ENCODE results near the gene TRPM4.
"Not testable (repeated sequence)": the region's sequence is repeated elsewhere in the genome, so short reads cannot be mapped to it uniquely, and the experiment has no call there.

Gene TRPM4

GRCh38 chr19:49201042-49201441, 43.5 kb downstream of the TRPM4 start:
- peaks cover 72% of the 10 kb centered on the region for H3K4me1 ChIP-seq
- H3K36me3 ChIP-seq = peaks cover 14% of the 10 kb centered on the region
- H3K4me2 ChIP-seq = no peak overlapping the region
- no peaks in the 10 kb centered on the region for H4K20me1 ChIP-seq
- no peak overlapping the region for H3K27ac ChIP-seq
- no peaks in the 10 kb centered on the region for H3K27me3 ChIP-seq
- no peaks in the 10 kb centered on the region for H3K9me3 ChIP-seq
- no peak for TF ChIP-seq Cebpa-rat (IDR thresholded peaks at IDR 0.05)
- no peak overlapping the region for H3K9ac ChIP-seq
- H3K4me3 ChIP-seq = no peak overlapping the region

GRCh38 chr19:49205114-49205513, 47.5 kb downstream of the TRPM4 start:
- Histone ChIP-seq H3K4me2 (peak overlapping the region; percentile 56), H3K9me3 (no peaks in the 10 kb centered on the region), H4K20me1 (no peaks in the 10 kb centered on the region), H3K9ac (no peak overlapping the region), H3K4me3 (no peak overlapping the region), H3K27ac (no peak overlapping the region), H3K4me1 (peaks cover 64% of the 10 kb centered on the region), H3K36me3 (peaks cover 14% of the 10 kb centered on the region), H3K27me3 (no peaks in the 10 kb centered on the region)
- TF ChIP-seq Cebpa-rat (IDR thresholded peaks at IDR 0.05) = no peak

GRCh38 chr19:49209502-49209901, 51.9 kb downstream of the TRPM4 start:
- H4K20me1 ChIP-seq, H3K27ac ChIP-seq, H3K36me3 ChIP-seq, H3K9ac ChIP-seq, H3K9me3 ChIP-seq, H3K4me2 ChIP-seq, H3K4me3 ChIP-seq, H3K27me3 ChIP-seq: not testable (repeated sequence)
- peaks cover 76% of the 10 kb centered on the region for H3K4me1 ChIP-seq

GRCh38 chr19:49210108-49210900, 52.7 kb downstream of the TRPM4 start:
- no peak overlapping the region for H3K27ac ChIP-seq

GRCh38 chr19:49210901-49211451, 53.4 kb downstream of the TRPM4 start:
- Histone ChIP-seq H3K36me3 (no peaks in the 10 kb centered on the region), H3K4me2 (peak overlapping the region; percentile 69), H4K20me1 (no peaks in the 10 kb centered on the region), H3K27ac (peak overlapping the region; percentile 40), H3K9me3 (no peaks in the 10 kb centered on the region), H3K4me3 (no peak overlapping the region), H3K27me3 (no peaks in the 10 kb centered on the region), H3K4me1 (peaks cover 62% of the 10 kb centered on the region), H3K9ac (no peak overlapping the region)
- TF ChIP-seq Cebpa-rat (IDR thresholded peaks at IDR 0.05) = no peak

More at GRCh38 chr19:49210108-49210900, 52.7 kb downstream of the TRPM4 start:
- Histone ChIP-seq H3K9ac (no peak overlapping the region), H4K20me1 (no peaks in the 10 kb centered on the region), H3K36me3 (no peaks in the 10 kb centered on the region), H3K4me2 (no peak overlapping the region), H3K4me1 (peaks cover 68% of the 10 kb centered on the region), H3K9me3 (no peaks in the 10 kb centered on the region), H3K4me3 (no peak overlapping the region), H3K27me3 (no peaks in the 10 kb centered on the region)
- no peak for TF ChIP-seq Cebpa-rat (IDR thresholded peaks at IDR 0.05)

- no peak overlapping the region for H3K4me3 ChIP-seq
- no peaks in the 10 kb centered on the region for H3K9me3 ChIP-seq
- 0 out of 2 replicates have a peak overlapping the region, but pooled peaks have one; percentile 1 for H3K9ac ChIP-seq
- no peaks in the 10 kb centered on the region for H3K36me3 ChIP-seq
- H4K20me1 ChIP-seq = no peaks in the 10 kb centered on the region
- TF ChIP-seq Cebpa-rat (IDR thresholded peaks at IDR 0.05) = no peak
- H3K27me3 ChIP-seq = no peaks in the 10 kb centered on the region
- peak overlapping the region; percentile 69 for H3K4me2 ChIP-seq
- H3K27ac ChIP-seq = peak overlapping the region; percentile 40; the same call in 1 of the 2 replicates
- peaks cover 54% of the 10 kb centered on the region for H3K4me1 ChIP-seq
Observed at GRCh38 chr19:49212016-49212701, 54.6 kb downstream of the TRPM4 start.

GRCh38 chr19:49213791-49214190, 56.2 kb downstream of the TRPM4 start:
- Histone ChIP-seq H3K9me3 (no peaks in the 10 kb centered on the region), H3K4me3 (no peak overlapping the region), H3K27ac (no peak overlapping the region), H3K4me1 (peaks cover 41% of the 10 kb centered on the region), H3K27me3 (no peaks in the 10 kb centered on the region), H3K36me3 (no peaks in the 10 kb centered on the region), H3K9ac (no peak overlapping the region), H4K20me1 (no peaks in the 10 kb centered on the region), H3K4me2 (no peak overlapping the region)
- TF ChIP-seq Cebpa-rat (IDR thresholded peaks at IDR 0.05) = no peak

GRCh38 chr19:49214701-49215100, 57.1 kb downstream of the TRPM4 start:
- Histone ChIP-seq H3K4me3 (no peak overlapping the region), H3K36me3 (no peaks in the 10 kb centered on the region), H3K27me3 (no peaks in the 10 kb centered on the region), H3K9me3 (no peaks in the 10 kb centered on the region), H3K27ac (no peak overlapping the region), H3K4me1 (peaks cover 33% of the 10 kb centered on the region), H3K9ac (no peak overlapping the region), H4K20me1 (no peaks in the 10 kb centered on the region), H3K4me2 (no peak overlapping the region)
- TF ChIP-seq Cebpa-rat (IDR thresholded peaks at IDR 0.05) = no peak

GRCh38 chr19:49216071-49216470, 58.5 kb downstream of the TRPM4 start:
- H3K27ac ChIP-seq = no peak overlapping the region
- no peak overlapping the region for H3K4me2 ChIP-seq
- H3K36me3 ChIP-seq = no peaks in the 10 kb centered on the region
- no peak overlapping the region for H3K9ac ChIP-seq
- H3K4me3 ChIP-seq = no peak overlapping the region
- TF ChIP-seq Cebpa-rat (IDR thresholded peaks at IDR 0.05) = no peak
- no peaks in the 10 kb centered on the region for H3K9me3 ChIP-seq
- H3K27me3 ChIP-seq = no peaks in the 10 kb centered on the region
- H3K4me1 ChIP-seq = peaks cover 27% of the 10 kb centered on the region
- no peaks in the 10 kb centered on the region for H4K20me1 ChIP-seq

- H3K4me2 ChIP-seq = no peak overlapping the region
- no peak overlapping the region for H3K9ac ChIP-seq
- H3K27ac ChIP-seq = no peak overlapping the region
- TF ChIP-seq Cebpa-rat (IDR thresholded peaks at IDR 0.05) = no peak
- H3K9me3 ChIP-seq = no peaks in the 10 kb centered on the region
- H3K36me3 ChIP-seq = no peaks in the 10 kb centered on the region
- peaks cover 14% of the 10 kb centered on the region for H3K4me1 ChIP-seq
- no peaks in the 10 kb centered on the region for H4K20me1 ChIP-seq
- no peak overlapping the region for H3K4me3 ChIP-seq
- H3K27me3 ChIP-seq = no peaks in the 10 kb centered on the region
Observed at GRCh38 chr19:49217382-49217781, 59.8 kb downstream of the TRPM4 start.

All from BLaER1 (cell line).